Measurements from ENCODE around the gene FRG2C.
"Not testable (repeated sequence)": the region's sequence is repeated elsewhere in the genome, so short reads cannot be mapped to it uniquely, and the experiment has no call there.

GRCh38 chr3:75664028-75664427 lies at the start of gene FRG2C:
- TF ChIP-seq POLR2A, CTCF, POLR2AphosphoS5 (IDR thresholded peaks at IDR 0.05): not testable (repeated sequence)
